ENCODE data around the gene SLC9A9.

The SLC9A9 gene

GRCh38 chr3:143273975-143274690 is 574.1 kb downstream of the SLC9A9 start:
- no peak for TF ChIP-seq CTCF (IDR thresholded peaks at IDR 0.05; ENCODE audit: low read depth, low read length)
- Histone ChIP-seq H3K4me3 (ENCODE audit: low read depth, low read length) (no peak overlapping the region), H3K27me3 (ENCODE audit: insufficient read depth, low read depth, severe bottlenecking) (no peaks in the 10 kb centered on the region), H3K36me3 (no peaks in the 10 kb centered on the region), H3K9me3 (ENCODE audit: severe bottlenecking) (no peaks in the 10 kb centered on the region), H3K27ac (no peak overlapping the region)
- no peak for DNase-seq

GRCh38 chr3:143271136-143271535 is 577.1 kb downstream of the SLC9A9 start:
- H3K36me3 ChIP-seq: no peaks in the 10 kb centered on the region
- H3K4me3 ChIP-seq (ENCODE audit: low read depth, low read length): no peak overlapping the region
- no peak for DNase-seq
- no peaks in the 10 kb centered on the region for H3K9me3 ChIP-seq (ENCODE audit: severe bottlenecking)
- no peak for TF ChIP-seq CTCF (IDR thresholded peaks at IDR 0.05; ENCODE audit: low read depth, low read length)
- H3K27ac ChIP-seq: no peak overlapping the region
- no peaks in the 10 kb centered on the region for H3K27me3 ChIP-seq (ENCODE audit: insufficient read depth, low read depth, severe bottlenecking)

- no peak for TF ChIP-seq CTCF (IDR thresholded peaks at IDR 0.05; ENCODE audit: low read depth, low read length)
- Histone ChIP-seq H3K27ac (no peak overlapping the region), H3K27me3 (ENCODE audit: insufficient read depth, low read depth, severe bottlenecking) (no peaks in the 10 kb centered on the region), H3K4me3 (ENCODE audit: low read depth, low read length) (no peak overlapping the region), H3K9me3 (ENCODE audit: severe bottlenecking) (no peaks in the 10 kb centered on the region), H3K36me3 (no peaks in the 10 kb centered on the region)
- no peak for DNase-seq
These were observed 578.5 kb downstream of the SLC9A9 start for GRCh38 chr3:143269741-143270140.

GRCh38 chr3:143267989-143268388 is 580.3 kb downstream of the SLC9A9 start:
- H3K27ac ChIP-seq: no peak overlapping the region
- no peak overlapping the region for H3K4me3 ChIP-seq (ENCODE audit: low read depth, low read length)
- no peak for TF ChIP-seq CTCF (IDR thresholded peaks at IDR 0.05; ENCODE audit: low read depth, low read length)
- H3K27me3 ChIP-seq (ENCODE audit: insufficient read depth, low read depth, severe bottlenecking): no peaks in the 10 kb centered on the region
- no peaks in the 10 kb centered on the region for H3K9me3 ChIP-seq (ENCODE audit: severe bottlenecking)
- no peak for DNase-seq
- no peaks in the 10 kb centered on the region for H3K36me3 ChIP-seq

- no peaks in the 10 kb centered on the region for H3K27me3 ChIP-seq (ENCODE audit: insufficient read depth, low read depth, severe bottlenecking)
- no peak overlapping the region for H3K27ac ChIP-seq
- H3K9me3 ChIP-seq (ENCODE audit: severe bottlenecking): no peaks in the 10 kb centered on the region
- no peak overlapping the region for H3K4me3 ChIP-seq (ENCODE audit: low read depth, low read length)
- H3K36me3 ChIP-seq: no peaks in the 10 kb centered on the region
- no peak for DNase-seq
- no peak for TF ChIP-seq CTCF (IDR thresholded peaks at IDR 0.05; ENCODE audit: low read depth, low read length)
These were observed 581.3 kb downstream of the SLC9A9 start for GRCh38 chr3:143266927-143267326.

- no peak for TF ChIP-seq CTCF (IDR thresholded peaks at IDR 0.05; ENCODE audit: low read depth, low read length)
- no peaks in the 10 kb centered on the region for H3K9me3 ChIP-seq (ENCODE audit: severe bottlenecking)
- H3K27me3 ChIP-seq (ENCODE audit: insufficient read depth, low read depth, severe bottlenecking): no peaks in the 10 kb centered on the region
- no peak overlapping the region for H3K27ac ChIP-seq
- no peak overlapping the region for H3K4me3 ChIP-seq (ENCODE audit: low read depth, low read length)
- H3K36me3 ChIP-seq: no peaks in the 10 kb centered on the region
- DNase-seq: no peak
These were observed 581.8 kb downstream of the SLC9A9 start for GRCh38 chr3:143266511-143266910.
